OCI-LY3 (cell line): Measurements from ENCODE around the gene CCDC78.

ENCODE experiments used
- H2AFZ ChIP-seq: fragments of 200-600, 300-600 bp; shearing (Covaris generic); 2 replicates; pipeline ENCODE4 v1.6.0; 2014; ENCODE audit warnings: antibody characterized with exemption, low read depth, low read length
- H3K27ac ChIP-seq: fragments of 200-600, 300-600 bp; sonication (generic); 2 replicates; pipeline ENCODE4 v1.5.1; 2014; ENCODE audit warnings: mild to moderate bottlenecking, low read length, moderate library complexity, mixed read lengths
- H3K27me3 ChIP-seq: fragments of 200-600, 300-600 bp; sonication (generic); 2 replicates; pipeline ENCODE4 v1.6.1; 2014; ENCODE audit warnings: low read depth, low read length, mixed read lengths
- H3K36me3 ChIP-seq: fragments of 200-600, 300-600 bp; sonication (generic); replicated peaks from 2 replicates; pipeline ENCODE3; 2014; ENCODE audit warnings: low read depth, low read length, mixed read lengths
- H3K4me1 ChIP-seq: fragments of 300-600, 200-600 bp; sonication (generic); 2 replicates; pipeline ENCODE4 v1.6.1; 2014; ENCODE audit warnings: low read length, mixed read lengths
- H3K4me2 ChIP-seq: fragments of 200-600, 300-600 bp; sonication (generic); 2 replicates; pipeline ENCODE4 v1.6.1; 2014; ENCODE audit warnings: low read length, mixed read lengths
- H3K4me3 ChIP-seq: fragments of 300-600, 200-600 bp; sonication (generic); 2 replicates; pipeline ENCODE4 v1.5.1; 2014; ENCODE audit warnings: antibody characterized with exemption, mild to moderate bottlenecking, low read length, moderate library complexity
- H3K79me2 ChIP-seq: fragments of 300-600, 200-600 bp; shearing (Covaris generic); 2 replicates; pipeline ENCODE4 v1.6.1; 2014; ENCODE audit warnings: mild to moderate bottlenecking, low read length, mixed read lengths
- H3K9ac ChIP-seq: fragments of 300-600, 200-600 bp; shearing (Covaris generic); 2 replicates; pipeline ENCODE4 v1.6.0; 2014; ENCODE audit warnings: mild to moderate bottlenecking, low read length, moderate library complexity
- H3K9me3 ChIP-seq: fragments of 200-600, 300-600 bp; shearing (Covaris generic); 2 replicates; pipeline ENCODE4 v1.6.1; 2014; ENCODE audit warnings: low read length, mixed read lengths; ENCODE audit not compliant: insufficient read depth
- H4K20me1 ChIP-seq: fragments of 200-600, 300-600 bp; sonication (generic); 2 replicates; pipeline ENCODE4 v1.6.1; 2016; ENCODE audit warnings: low read length, mixed read lengths; ENCODE audit not compliant: insufficient read depth
- EZH2phosphoT487 ChIP-seq: fragments of 200-600 bp; shearing (Covaris generic); IDR thresholded peaks from 2 replicates; pipeline ENCODE4 v1.6.1; 2018; ENCODE audit warnings: antibody characterized with exemption, mixed run types, low read depth
- TF ChIP-seq, protein P1 (sequence below): fragments of 200-600, 300-600 bp; sonication (generic); IDR thresholded peaks from 2 replicates; pipeline ENCODE4 v1.5.1; 2014; ENCODE audit warnings: antibody characterized with exemption, low read length, low read depth

CCDC78 gene

DNA sequence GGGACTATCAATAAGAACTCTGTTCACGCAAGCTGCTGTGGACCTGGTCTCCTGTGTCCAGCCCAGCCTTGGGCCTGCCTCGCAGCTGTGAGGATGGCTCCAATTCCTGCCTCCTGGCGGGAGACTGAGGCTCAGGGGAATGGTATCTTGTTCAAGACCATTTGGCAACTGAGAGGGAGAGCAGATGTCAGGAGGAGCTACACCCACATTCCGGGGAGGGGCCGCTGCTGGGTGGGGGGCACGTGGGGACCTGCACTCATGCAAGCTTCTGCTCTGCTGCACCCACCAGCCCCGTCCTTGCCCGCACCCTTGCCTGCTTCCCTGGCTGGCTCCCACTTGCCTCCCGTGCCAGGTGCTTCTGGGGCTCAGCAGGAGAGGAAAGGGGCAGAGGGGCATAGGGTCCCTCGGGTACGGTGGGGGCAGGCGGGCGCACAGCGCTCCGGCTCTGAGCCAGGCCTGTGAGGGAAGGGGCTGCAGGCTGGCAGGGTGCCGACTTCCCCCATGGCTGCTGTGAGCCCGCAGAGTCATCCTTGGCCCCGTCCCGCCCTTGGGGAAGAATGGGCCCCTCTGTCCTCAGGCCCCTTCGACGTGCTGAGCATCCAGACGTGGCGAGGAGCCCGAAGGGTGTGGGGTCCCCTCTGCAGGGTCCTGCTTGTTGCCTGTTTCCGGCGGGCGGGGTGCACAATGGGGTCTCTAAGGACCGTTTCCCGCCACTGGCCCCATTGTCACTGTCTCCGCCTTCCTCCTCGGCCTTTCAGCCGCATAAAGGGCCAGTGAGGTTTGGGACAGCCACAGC lies 8.6 kb downstream of the CCDC78 start:
- TF ChIP-seq, protein P1, sequence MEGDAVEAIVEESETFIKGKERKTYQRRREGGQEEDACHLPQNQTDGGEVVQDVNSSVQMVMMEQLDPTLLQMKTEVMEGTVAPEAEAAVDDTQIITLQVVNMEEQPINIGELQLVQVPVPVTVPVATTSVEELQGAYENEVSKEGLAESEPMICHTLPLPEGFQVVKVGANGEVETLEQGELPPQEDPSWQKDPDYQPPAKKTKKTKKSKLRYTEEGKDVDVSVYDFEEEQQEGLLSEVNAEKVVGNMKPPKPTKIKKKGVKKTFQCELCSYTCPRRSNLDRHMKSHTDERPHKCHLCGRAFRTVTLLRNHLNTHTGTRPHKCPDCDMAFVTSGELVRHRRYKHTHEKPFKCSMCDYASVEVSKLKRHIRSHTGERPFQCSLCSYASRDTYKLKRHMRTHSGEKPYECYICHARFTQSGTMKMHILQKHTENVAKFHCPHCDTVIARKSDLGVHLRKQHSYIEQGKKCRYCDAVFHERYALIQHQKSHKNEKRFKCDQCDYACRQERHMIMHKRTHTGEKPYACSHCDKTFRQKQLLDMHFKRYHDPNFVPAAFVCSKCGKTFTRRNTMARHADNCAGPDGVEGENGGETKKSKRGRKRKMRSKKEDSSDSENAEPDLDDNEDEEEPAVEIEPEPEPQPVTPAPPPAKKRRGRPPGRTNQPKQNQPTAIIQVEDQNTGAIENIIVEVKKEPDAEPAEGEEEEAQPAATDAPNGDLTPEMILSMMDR = no peak
- no peak for TF ChIP-seq EZH2phosphoT487

DNA sequence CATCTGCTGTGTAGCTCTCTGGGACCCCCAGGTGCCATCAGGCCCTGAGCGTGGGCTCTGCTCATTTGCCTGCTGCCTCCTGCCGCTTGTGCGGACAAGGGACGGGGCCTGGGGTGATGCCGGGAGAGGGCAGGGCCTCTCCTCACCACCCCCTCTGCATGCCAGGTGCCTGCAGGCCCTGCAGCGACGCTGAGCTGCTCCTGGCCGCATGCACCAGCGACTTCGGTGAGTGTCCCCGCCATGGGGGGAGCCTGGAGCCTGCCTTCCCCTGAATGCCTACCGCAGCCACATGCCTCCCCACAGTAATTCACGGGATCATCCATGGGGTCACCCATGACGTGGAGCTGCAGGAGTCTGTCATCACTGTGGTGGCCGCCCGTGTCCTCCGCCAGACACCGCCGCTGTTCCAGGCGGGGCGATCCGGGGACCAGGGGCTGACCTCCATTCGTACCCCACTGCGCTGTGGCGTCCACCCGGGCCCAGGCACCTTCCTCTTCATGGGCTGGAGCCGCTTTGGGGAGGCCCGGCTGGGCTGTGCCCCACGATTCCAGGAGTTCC lies 9.4 kb downstream of the CCDC78 start:
- H3K9me3 ChIP-seq = no peaks in the 10 kb centered on the region
- no peak overlapping the region for H3K27ac ChIP-seq
- H4K20me1 ChIP-seq = peaks cover 4% of the 10 kb centered on the region; the same call in 1 of the 2 replicates
- H3K79me2 ChIP-seq = peaks cover 3% of the 10 kb centered on the region; the same call in 1 of the 2 replicates
- H3K4me2 ChIP-seq = no peak overlapping the region
- H3K4me3 ChIP-seq = no peak overlapping the region
- no peaks in the 10 kb centered on the region; the same call in 1 of the 2 replicates for H3K27me3 ChIP-seq
- no peak for TF ChIP-seq EZH2phosphoT487
- TF ChIP-seq, protein P1 = no peak
- H3K36me3 ChIP-seq = no peaks in the 10 kb centered on the region
- H2AFZ ChIP-seq = no peak overlapping the region
- H3K4me1 ChIP-seq = peaks cover 14% of the 10 kb centered on the region
- H3K9ac ChIP-seq = no peak overlapping the region

More for the DNA sequence above, 8.6 kb downstream of the CCDC78 start:
- H3K4me3 ChIP-seq = no peak overlapping the region
- no peak overlapping the region for H3K9ac ChIP-seq
- H3K79me2 ChIP-seq = peaks cover 5% of the 10 kb centered on the region; the same call in 1 of the 2 replicates
- H4K20me1 ChIP-seq = peaks cover 4% of the 10 kb centered on the region; the same call in 1 of the 2 replicates
- H3K27ac ChIP-seq = no peak overlapping the region
- peaks cover 17% of the 10 kb centered on the region for H3K4me1 ChIP-seq
- H2AFZ ChIP-seq = no peak overlapping the region
- H3K27me3 ChIP-seq = no peaks in the 10 kb centered on the region; the same call in 1 of the 2 replicates
- H3K4me2 ChIP-seq = no peak overlapping the region
- H3K9me3 ChIP-seq = no peaks in the 10 kb centered on the region
- H3K36me3 ChIP-seq = no peaks in the 10 kb centered on the region

DNA sequence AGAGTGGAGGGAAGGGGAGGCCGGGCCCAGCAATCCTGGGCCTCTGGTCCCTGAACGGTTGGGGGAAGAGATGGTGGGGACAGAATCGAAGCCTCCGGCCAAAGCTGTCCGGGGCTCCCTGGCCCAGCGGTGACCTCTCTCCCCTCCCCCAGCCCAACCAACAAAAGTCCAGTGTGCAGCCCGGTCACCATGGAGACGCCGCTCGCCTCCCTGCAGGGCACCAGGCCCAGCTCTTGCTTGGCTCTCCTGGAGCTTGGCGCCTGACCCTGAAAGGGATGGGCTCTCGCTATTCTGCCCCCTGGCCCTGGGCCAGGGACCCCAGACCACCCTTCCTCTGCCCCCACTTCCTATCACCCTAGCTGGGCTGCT lies 10.1 kb downstream of the CCDC78 start:
- Histone ChIP-seq H3K4me2 (no peak overlapping the region), H3K27ac (no peak overlapping the region), H2AFZ (no peak overlapping the region), H3K27me3 (no peaks in the 10 kb centered on the region; the same call in 1 of the 2 replicates), H4K20me1 (no peaks in the 10 kb centered on the region), H3K79me2 (no peaks in the 10 kb centered on the region), H3K4me1 (peaks cover 10% of the 10 kb centered on the region; the same call in 1 of the 2 replicates), H3K9ac (no peak overlapping the region), H3K36me3 (no peaks in the 10 kb centered on the region), H3K4me3 (no peak overlapping the region), H3K9me3 (no peaks in the 10 kb centered on the region)
- TF ChIP-seq, protein P1 = no peak
- TF ChIP-seq EZH2phosphoT487 = no peak

DNA sequence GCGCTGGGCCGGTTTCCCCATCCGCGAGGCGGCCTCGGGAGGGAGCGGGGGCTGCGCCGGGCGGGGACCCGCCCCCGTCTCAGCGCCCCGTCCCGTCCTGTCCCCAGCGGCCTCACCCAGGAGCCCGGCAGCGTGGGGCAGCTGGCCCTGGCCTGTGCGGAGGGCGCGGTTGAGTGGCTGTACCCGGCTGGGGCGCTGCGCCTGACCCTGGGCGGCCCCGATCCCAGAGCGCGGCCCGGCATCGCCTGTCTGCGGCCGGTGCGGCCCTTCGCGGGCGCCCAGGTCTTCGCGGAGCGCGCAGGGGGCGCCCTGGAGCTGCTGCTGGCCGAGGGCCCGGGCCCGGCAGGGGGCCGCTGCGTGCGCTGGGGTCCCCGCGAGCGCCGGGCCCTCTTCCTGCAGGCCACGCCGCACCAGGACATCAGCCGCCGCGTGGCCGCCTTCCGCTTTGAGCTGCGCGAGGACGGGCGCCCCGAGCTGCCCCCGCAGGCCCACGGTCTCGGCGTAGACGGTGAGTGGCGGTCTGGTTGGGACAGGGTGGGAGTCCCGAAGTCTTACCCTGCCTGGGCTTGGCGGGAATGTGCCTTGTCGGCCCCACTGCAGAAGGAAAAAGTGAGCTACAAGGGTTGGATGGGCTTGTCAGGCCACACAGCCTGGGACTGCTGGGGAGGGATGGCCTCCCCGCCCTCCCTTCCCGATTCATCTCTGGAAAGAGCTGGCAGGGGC lies 10.6 kb downstream of the CCDC78 start:
- Histone ChIP-seq H3K36me3 (no peaks in the 10 kb centered on the region), H3K4me1 (peaks cover 10% of the 10 kb centered on the region; the same call in 1 of the 2 replicates), H2AFZ (no peak overlapping the region), H3K4me2 (no peak overlapping the region), H3K27ac (no peak overlapping the region), H3K79me2 (no peaks in the 10 kb centered on the region), H4K20me1 (no peaks in the 10 kb centered on the region), H3K4me3 (no peak overlapping the region), H3K27me3 (peaks cover 4% of the 10 kb centered on the region; the same call in 1 of the 2 replicates), H3K9me3 (no peaks in the 10 kb centered on the region), H3K9ac (no peak overlapping the region)
- TF ChIP-seq EZH2phosphoT487 = no peak
- TF ChIP-seq, protein P1 = no peak
